NOMO-1 (cell line): ENCODE measurements around the gene TMEM178A.
"Not testable (repeated sequence)": the region's sequence is repeated elsewhere in the genome, so short reads cannot be mapped to it uniquely, and the experiment has no call there.

Experiments used
- DNase-seq, 2 experiments: peaks; one replicate each; lab custom pipeline; 2025; ENCODE audit not compliant: unreplicated experiment in 2 of 2; lab: John Stamatoyannopoulos, UW

Gene TMEM178A

GRCh38 chr2:39708003-39708402 lies 42.3 kb downstream of the TMEM178A start:
- DNase-seq: no peak

GRCh38 chr2:39710807-39711206 lies 45.1 kb downstream of the TMEM178A start:
- DNase-seq: no peak

- DNase-seq: no peak
Observed at GRCh38 chr2:39712953-39713352, 47.2 kb downstream of the TMEM178A start.

GRCh38 chr2:39715095-39715494 lies 49.4 kb downstream of the TMEM178A start:
- DNase-seq: no peak

- no peak for DNase-seq
Observed at GRCh38 chr2:39715822-39716221, 50.1 kb downstream of the TMEM178A start.

GRCh38 chr2:39717067-39717466 lies 51.4 kb downstream of the TMEM178A start:
- no peak for DNase-seq

- no peak for DNase-seq
Observed at GRCh38 chr2:39718483-39718882, 52.8 kb downstream of the TMEM178A start.

GRCh38 chr2:39719317-39719716 lies 53.6 kb downstream of the TMEM178A start:
- DNase-seq: no peak

- DNase-seq: no peak
Observed at GRCh38 chr2:39720970-39721369, 55.3 kb downstream of the TMEM178A start.

GRCh38 chr2:39723497-39723896 lies 57.8 kb downstream of the TMEM178A start:
- DNase-seq: no peak

GRCh38 chr2:39723946-39724827 lies 58.5 kb downstream of the TMEM178A start:
- no peak for DNase-seq

- no peak for DNase-seq
Observed at GRCh38 chr2:39724828-39725144, 59.1 kb downstream of the TMEM178A start.

GRCh38 chr2:39725401-39725800 lies 59.7 kb downstream of the TMEM178A start:
- DNase-seq: no peak

- not testable (repeated sequence) for DNase-seq
Observed at GRCh38 chr2:39728085-39728484, 62.4 kb downstream of the TMEM178A start.

GRCh38 chr2:39728941-39729351 lies 63.2 kb downstream of the TMEM178A start:
- peak in 1 of 2 experiments; percentile 4 for DNase-seq

GRCh38 chr2:39730276-39730675 lies 64.6 kb downstream of the TMEM178A start:
- no peak for DNase-seq

- peak in 1 of 2 experiments; percentile 14 for DNase-seq
Observed at GRCh38 chr2:39730685-39731302, 65.1 kb downstream of the TMEM178A start.

GRCh38 chr2:39731546-39731945 lies 65.8 kb downstream of the TMEM178A start:
- DNase-seq: no peak

GRCh38 chr2:39732482-39732881 lies 66.8 kb downstream of the TMEM178A start:
- DNase-seq: no peak

GRCh38 chr2:39733070-39733674 lies 67.5 kb downstream of the TMEM178A start:
- DNase-seq: no peak

- no peak for DNase-seq
Observed at GRCh38 chr2:39734445-39734844, 68.7 kb downstream of the TMEM178A start.

- DNase-seq: peak in 1 of 2 experiments; percentile 9
Observed at GRCh38 chr2:39735648-39736047, 69.9 kb downstream of the TMEM178A start.
